HG03064 (cell line): ENCODE measurements around the gene CTSK.
"Not testable (repeated sequence)": the region's sequence is repeated elsewhere in the genome, so short reads cannot be mapped to it uniquely, and the experiment has no call there.

Experiments
- ATAC-seq: cut with Tn5 transposase; IDR thresholded peaks from one replicate; pipeline ENCODE4 v1.9.1; 2021; ENCODE audit warnings: low read depth; ENCODE audit not compliant: unreplicated experiment

The CTSK gene

GRCh38 chr1:150807249-150808023 lies 624 bp downstream of the CTSK start:
- ATAC-seq = no peak

GRCh38 chr1:150805899-150806298 lies 2.2 kb downstream of the CTSK start:
- ATAC-seq = no peak

- ATAC-seq = no peak
Observed at GRCh38 chr1:150804671-150805070, 3.4 kb downstream of the CTSK start.

- ATAC-seq = no peak
Observed at GRCh38 chr1:150799089-150799488, 9.0 kb downstream of the CTSK start.

GRCh38 chr1:150798525-150798924 lies 9.5 kb downstream of the CTSK start:
- ATAC-seq = no peak

GRCh38 chr1:150796374-150796773 lies 11.7 kb downstream of the CTSK start:
- no peak for ATAC-seq

- ATAC-seq = not testable (repeated sequence)
Observed at GRCh38 chr1:150793778-150794177, 14.3 kb downstream of the CTSK start.

- no peak for ATAC-seq
Observed at GRCh38 chr1:150793221-150793620, 14.8 kb downstream of the CTSK start.

- ATAC-seq = no peak
Observed at GRCh38 chr1:150791585-150791984, 16.5 kb downstream of the CTSK start.

- no peak for ATAC-seq
Observed at GRCh38 chr1:150789396-150789795, 18.7 kb downstream of the CTSK start.

- no peak for ATAC-seq
Observed at GRCh38 chr1:150788946-150789345, 19.1 kb downstream of the CTSK start.

- no peak for ATAC-seq
Observed at GRCh38 chr1:150787455-150787854, 20.6 kb downstream of the CTSK start.

- no peak for ATAC-seq
Observed at GRCh38 chr1:150780510-150780909, 27.6 kb downstream of the CTSK start.

GRCh38 chr1:150778409-150778808 lies 29.7 kb downstream of the CTSK start:
- no peak for ATAC-seq

GRCh38 chr1:150777544-150777943 lies 30.5 kb downstream of the CTSK start:
- no peak for ATAC-seq

- not testable (repeated sequence) for ATAC-seq
Observed at GRCh38 chr1:150775931-150776505, 32.0 kb downstream of the CTSK start.

- ATAC-seq = no peak
Observed at GRCh38 chr1:150775276-150775675, 32.8 kb downstream of the CTSK start.

GRCh38 chr1:150772326-150772725 lies 35.7 kb downstream of the CTSK start:
- ATAC-seq = no peak

GRCh38 chr1:150767704-150768103 lies 40.4 kb downstream of the CTSK start:
- ATAC-seq = not testable (repeated sequence)

GRCh38 chr1:150765977-150766301 lies 42.1 kb downstream of the CTSK start:
- peak; percentile 9 for ATAC-seq

- peak; percentile 70 for ATAC-seq
Observed at GRCh38 chr1:150765296-150765976, 42.6 kb downstream of the CTSK start, which contains the start of gene CTSS. Gene CTSS (minus strand): TSS chr1:150765778. CDS start chr1:150764763, 1,015 bp downstream.

GRCh38 chr1:150764617-150765101 lies 43.4 kb downstream of the CTSK start:
- ATAC-seq = no peak
